Lung (tissue), 12 donors: ENCODE measurements around the gene GPR37. TPM values are rescaled to one million over a fixed set of nuclear protein-coding genes. Genes with fewer than 3 reads are reported as not detected.

Source experiments
- ATAC-seq: fragments of 200-7000 bp; cut with Tn5 transposase; one replicate; pipeline ENCODE4 v1.9.1; 2020; ENCODE audit warnings: moderate number of reproducible peaks; ENCODE audit not compliant: insufficient read depth, low FRiP score
- DNase-seq, 3 donors: peaks; one replicate each; pipeline ENCODE4 v3.0.0-alpha.2; 2013 to 2017
- H3K27ac ChIP-seq, 2 donors: one replicate each; pipeline ENCODE4 v1.5.1; 2013; ENCODE audit warnings: mild to moderate bottlenecking in 2 of 2, moderate library complexity in 2 of 2, control low read depth in 1 of 2, inconsistent platforms in 1 of 2, low read depth in 1 of 2, low read length in 1 of 2
- H3K27me3 ChIP-seq, 3 donors: one replicate each; pipeline ENCODE4 v1.5.1; 2013; ENCODE audit warnings: low read length in 2 of 3; ENCODE audit not compliant: control insufficient read depth in 3 of 3, insufficient read depth in 3 of 3
- H3K36me3 ChIP-seq, 4 donors: one replicate each; pipeline ENCODE4 v1.5.1; 2013; ENCODE audit warnings: low read length in 4 of 4, mild to moderate bottlenecking in 1 of 4, moderate library complexity in 1 of 4; ENCODE audit not compliant: control insufficient read depth in 4 of 4, insufficient read depth in 4 of 4
- H3K4me1 ChIP-seq, 5 donors: one replicate each; pipeline ENCODE4 v1.5.1; 2013; ENCODE audit warnings: low read length in 5 of 5, mild to moderate bottlenecking in 2 of 5, moderate library complexity in 1 of 5; ENCODE audit not compliant: control insufficient read depth in 5 of 5, insufficient read depth in 5 of 5
- H3K4me3 ChIP-seq: one replicate; pipeline ENCODE4 v1.5.1; 2013; ENCODE audit warnings: mild to moderate bottlenecking, control low read depth, moderate library complexity
- H3K9ac ChIP-seq, 2 donors: one replicate each; pipeline ENCODE4 v1.5.1; 2013; ENCODE audit warnings: low read length in 2 of 2, control low read depth in 1 of 2; ENCODE audit not compliant: insufficient read depth in 1 of 2
- H3K9me3 ChIP-seq, 4 donors: one replicate each; pipeline ENCODE4 v1.5.1; 2013; ENCODE audit warnings: low read length in 3 of 4, mild to moderate bottlenecking in 1 of 4, moderate library complexity in 1 of 4; ENCODE audit not compliant: control insufficient read depth in 4 of 4, insufficient read depth in 3 of 4
- CTCF ChIP-seq: IDR thresholded peaks from 2 replicates; pipeline ENCODE4 v1.5.1; 2012; ENCODE audit warnings: mild to moderate bottlenecking; ENCODE audit errors: control extremely low read depth, extremely low read depth
- WGBS, 2 donors: extraction: QIAGEN DNeasy Blood & Tissue Kit; methylation state at CpG; one replicate each; pipeline ENCODE4 v1.1.7; 2013; 5-methylcytosine and 5-hydroxymethylcytosine counted together
- polyA plus RNA-seq, 2 donors: library from polyadenylated mRNA; stranded (reverse); fragments of 200-250 nt; gene quantifications; one replicate each; pipeline ENCODE4 v1.2.1, GENCODE V29; 2013
- total RNA-seq, 2 donors: library from RNA; depleted of rRNA in 1 of 2; stranded (reverse); fragments of >200 nt in 1 of 2; gene quantifications; one replicate each; pipeline ENCODE4 v1.2.1, GENCODE V29; 2014 to 2021
- donor health status: control.
- donor health status: control.
- donor health status: Bipolar disorder and iron deficiency.
- donor health status: healthy.
- donor health status: DM: yes; HTN: yes; CAD: no.

Gene GPR37
- total and polyA plus RNA-seq, 4 donors: 0.08 to 2.8 (median 0.94) TPM

- H3K36me3 ChIP-seq: no peaks in the 10 kb centered on the region
These were observed 45.7 kb upstream of the GPR37 start for GRCh38 chr7:124811341-124811740.

DNA sequence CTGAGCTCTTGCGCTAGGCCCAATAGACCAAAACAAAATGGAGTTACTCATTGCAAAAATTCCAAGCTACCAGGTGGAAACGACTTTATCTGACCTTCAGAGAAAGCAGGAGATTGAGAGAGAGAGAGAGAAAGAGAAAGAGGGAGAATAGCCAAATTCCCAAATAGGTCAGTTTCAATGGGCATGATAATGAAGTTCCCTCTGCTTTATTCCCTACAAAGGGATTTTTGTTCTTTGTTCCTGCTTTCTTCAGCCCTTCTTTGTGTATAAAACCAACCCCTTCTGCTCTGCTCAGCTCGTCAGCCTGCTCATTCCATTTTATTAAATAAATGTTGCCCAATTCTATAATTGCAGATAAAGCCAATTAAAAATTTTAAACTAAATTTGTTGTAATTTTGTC, 45.0 kb upstream of the GPR37 start:
- no peaks in the 10 kb centered on the region for H3K27me3 ChIP-seq
- 73 to 83% methylated on average over 3 of the region's 3 CpGs for WGBS, 2 donors
- H3K36me3 ChIP-seq: no peaks in the 10 kb centered on the region
- DNase-seq (no peak), ATAC-seq (no peak)
- no peak overlapping the region for H3K27ac ChIP-seq
- no peak overlapping the region for H3K9ac ChIP-seq
- no peak overlapping the region for H3K4me3 ChIP-seq
- H3K9me3 ChIP-seq: no peaks in the 10 kb centered on the region
- H3K4me1 ChIP-seq: no peaks in the 10 kb centered on the region
- TF ChIP-seq CTCF: no peak

More at GRCh38 chr7:124811341-124811740, 45.7 kb upstream of the GPR37 start:
- no peak for DNase-seq
- Histone ChIP-seq H3K9me3 (no peaks in the 10 kb centered on the region), H3K27me3 (no peaks in the 10 kb centered on the region), H3K4me3 (no peak overlapping the region), H3K27ac (no peak overlapping the region), H3K9ac (no peak overlapping the region), H3K4me1 (no peaks in the 10 kb centered on the region)
- no peak for TF ChIP-seq CTCF
- ATAC-seq: no peak
- WGBS, 2 donors: 96 to 97% methylated on average over 1 of the region's 1 CpG

- no peaks in the 10 kb centered on the region for H3K4me1 ChIP-seq
- DNase-seq (peak in 1 of 3 donors; percentile 46), ATAC-seq (no peak)
- no peaks in the 10 kb centered on the region for H3K27me3 ChIP-seq
- no peak for TF ChIP-seq CTCF
- WGBS, 2 donors: 68 to 76% methylated on average over 5 of the region's 5 CpGs
- H3K9ac ChIP-seq: no peak overlapping the region
- H3K4me3 ChIP-seq: no peak overlapping the region
- H3K27ac ChIP-seq: no peak overlapping the region
- H3K36me3 ChIP-seq: no peaks in the 10 kb centered on the region
- H3K9me3 ChIP-seq: no peaks in the 10 kb centered on the region
These were observed 42.6 kb upstream of the GPR37 start for GRCh38 chr7:124808206-124808605.

GRCh38 chr7:124801330-124801895, 35.8 kb upstream of the GPR37 start:
- H3K9me3 ChIP-seq: peaks cover 0 to 7% (median 0%) of the 10 kb centered on the region in 4 donors
- TF ChIP-seq CTCF: no peak
- no peak for DNase-seq

More at GRCh38 chr7:124801330-124801895, 35.8 kb upstream of the GPR37 start:
- Histone ChIP-seq H3K36me3 (no peaks in the 10 kb centered on the region), H3K4me1 (peaks cover 0 to 9% (median 0%) of the 10 kb centered on the region in 5 donors), H3K4me3 (no peak overlapping the region), H3K9ac (no peak overlapping the region), H3K27ac (no peak overlapping the region), H3K27me3 (no peaks in the 10 kb centered on the region)
- WGBS, 2 donors: 87 to 89% methylated on average over 1 of the region's 1 CpG
- ATAC-seq: no peak
